Measurements from ENCODE around the gene NCBP3.
"Not testable (repeated sequence)": the region's sequence is repeated elsewhere in the genome, so short reads cannot be mapped to it uniquely, and the experiment has no call there.

The NCBP3 gene

DNA sequence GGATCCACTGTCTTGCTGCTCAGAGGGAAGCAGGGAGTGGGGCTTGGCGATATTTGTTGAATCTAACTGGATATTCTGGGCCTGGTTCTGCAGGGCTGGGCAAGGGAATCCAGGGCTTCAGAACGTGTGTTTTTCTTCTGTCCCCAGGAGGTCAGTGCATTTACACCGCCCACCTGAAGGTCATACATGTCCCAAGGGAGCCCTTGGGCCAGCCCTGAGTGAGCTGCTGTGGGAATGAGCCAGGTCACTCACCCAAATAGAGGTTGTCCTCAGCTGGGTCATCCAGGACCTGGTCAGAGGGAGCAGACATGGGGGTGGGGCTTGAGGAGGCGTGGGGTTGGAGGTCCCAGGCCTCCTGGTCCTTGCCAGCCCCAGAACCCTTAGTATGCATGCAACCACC lies 36.2 kb upstream of the NCBP3 start:
- no peak for DNase-seq (ENCODE audit: low read depth in 2 of 2)

DNA sequence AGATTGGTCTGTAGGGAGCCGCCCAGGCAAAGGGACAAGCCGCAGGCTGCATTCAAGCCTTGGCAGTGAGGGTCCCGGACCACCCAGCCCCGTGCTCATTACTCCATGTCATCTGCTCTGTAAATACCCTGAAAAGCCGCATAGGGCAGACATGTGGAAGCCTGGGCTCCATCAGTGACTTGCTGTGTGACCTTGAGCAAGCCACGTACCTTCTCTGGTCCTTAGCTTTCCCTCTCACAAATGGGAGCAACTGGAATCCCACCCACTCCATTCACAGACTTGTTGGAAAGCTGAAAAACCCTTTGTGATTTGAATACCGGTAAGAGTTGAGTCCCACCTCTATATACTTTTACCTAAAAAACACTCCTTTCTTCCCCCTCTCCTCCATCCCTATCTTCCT lies 34.9 kb upstream of the NCBP3 start:
- DNase-seq (ENCODE audit: low read depth in 2 of 2): no peak

DNA sequence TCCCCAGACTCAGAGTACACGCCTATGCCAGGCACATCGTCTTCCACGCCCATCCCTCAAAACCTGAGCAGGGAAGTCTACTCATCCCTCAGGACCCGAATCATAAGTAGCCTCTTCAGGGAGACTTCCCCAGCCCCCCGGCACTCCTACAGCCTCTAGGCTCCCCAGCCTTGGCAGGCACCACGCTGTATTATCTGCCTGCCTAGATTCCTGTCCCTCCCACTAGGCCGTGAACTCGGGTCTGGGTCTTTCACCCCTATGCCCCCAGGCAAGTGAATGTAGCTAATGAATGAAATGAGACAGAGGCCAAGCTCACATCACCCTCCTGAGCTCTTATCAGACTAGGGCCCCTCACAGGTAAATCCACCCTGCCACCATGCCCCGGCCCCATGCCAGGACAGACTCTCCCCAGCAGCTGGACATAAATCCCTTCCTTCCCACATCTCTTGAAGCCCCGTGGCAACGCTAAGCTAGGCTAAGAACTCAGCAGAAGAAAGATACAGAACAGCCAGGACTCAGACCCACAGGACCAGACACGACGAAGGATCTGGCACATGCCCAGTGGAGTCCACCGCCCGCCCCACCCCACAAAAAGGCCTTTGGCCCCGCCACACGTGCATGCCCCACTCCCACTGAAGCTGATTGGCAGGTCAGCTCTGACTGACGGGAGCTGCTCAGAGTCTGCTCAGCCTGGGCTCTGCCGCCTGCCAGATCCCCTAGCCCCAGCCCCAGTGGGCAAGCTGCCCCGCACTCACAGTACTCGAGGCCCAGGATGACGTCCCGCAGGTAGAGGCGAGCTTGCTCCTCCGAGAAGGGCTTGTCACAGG lies 33.8 kb upstream of the NCBP3 start:
- no peak for DNase-seq (ENCODE audit: low read depth in 2 of 2)

- DNase-seq (ENCODE audit: low read depth in 2 of 2): no peak
Measured at GRCh38 chr17:3879186-3879585, 33.1 kb upstream of the NCBP3 start.

DNA sequence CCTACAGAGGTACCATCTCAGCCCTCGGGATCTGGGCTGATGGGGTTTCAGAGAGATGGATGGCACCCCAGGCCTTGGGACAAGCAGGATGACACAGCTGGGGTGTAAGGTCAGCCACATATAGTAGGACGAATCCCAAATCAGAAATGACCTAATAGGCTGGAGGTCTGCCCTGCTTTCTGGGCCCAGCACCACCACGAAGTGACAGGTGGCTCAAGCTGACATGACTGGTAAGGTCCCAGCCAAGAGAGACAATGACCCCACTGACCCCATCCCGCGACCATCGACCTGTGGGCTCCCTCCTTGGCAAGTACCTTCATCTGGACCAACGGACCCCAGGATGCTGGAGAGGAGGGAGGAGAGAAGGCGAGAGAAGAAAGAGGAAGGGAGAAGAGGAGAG lies 31.2 kb upstream of the NCBP3 start:
- no peak for DNase-seq (ENCODE audit: low read depth in 2 of 2)

- DNase-seq (ENCODE audit: low read depth in 2 of 2): no peak
Measured at GRCh38 chr17:3875317-3875716, 29.3 kb upstream of the NCBP3 start.

DNA sequence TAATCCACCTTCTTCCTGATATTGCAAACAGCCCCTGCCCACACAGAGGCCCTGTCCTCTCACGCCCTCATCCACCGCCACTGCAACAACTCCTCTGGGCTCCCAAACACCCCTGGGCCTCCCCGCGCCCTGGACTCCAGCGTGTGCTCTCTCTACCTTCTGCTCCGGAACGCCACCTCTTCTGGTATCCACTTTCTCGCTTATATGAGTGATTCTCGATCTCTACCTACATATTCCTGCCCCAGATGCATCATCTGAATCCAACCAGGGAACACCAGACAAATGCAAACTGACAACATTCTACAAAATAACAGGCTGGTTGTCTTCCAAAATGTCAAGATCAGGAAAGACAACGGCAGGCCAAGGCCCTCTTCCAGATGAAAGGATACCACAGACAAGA lies 27.8 kb upstream of the NCBP3 start:
- DNase-seq (ENCODE audit: low read depth in 2 of 2): no peak

- no peak for DNase-seq (ENCODE audit: low read depth in 2 of 2)
Measured at GRCh38 chr17:3870871-3871306, 24.8 kb upstream of the NCBP3 start.

GRCh38 chr17:3867606-3868005 lies 21.6 kb upstream of the NCBP3 start:
- DNase-seq (ENCODE audit: low read depth in 2 of 2): no peak

DNA sequence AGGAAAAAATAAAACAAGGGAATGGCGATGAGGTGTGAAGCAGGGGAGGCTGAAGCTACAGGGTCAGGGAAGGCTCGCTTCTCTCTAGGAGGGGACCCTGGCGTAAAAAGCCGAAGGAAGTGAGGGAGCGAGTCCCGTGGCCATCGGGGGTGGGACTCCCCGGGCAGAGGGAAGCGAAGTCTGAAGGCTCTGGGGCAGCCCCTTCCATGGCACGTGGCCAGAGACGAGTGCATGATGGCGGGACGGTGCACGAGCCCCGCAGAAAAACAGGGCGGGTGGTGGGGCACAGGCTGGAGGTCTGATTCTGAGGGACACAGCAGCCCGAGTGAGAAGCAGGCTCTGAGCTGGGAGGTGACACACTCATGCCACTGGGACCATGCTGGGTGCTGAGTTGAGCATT lies 21.1 kb upstream of the NCBP3 start:
- no peak for DNase-seq (ENCODE audit: low read depth in 2 of 2)

DNA sequence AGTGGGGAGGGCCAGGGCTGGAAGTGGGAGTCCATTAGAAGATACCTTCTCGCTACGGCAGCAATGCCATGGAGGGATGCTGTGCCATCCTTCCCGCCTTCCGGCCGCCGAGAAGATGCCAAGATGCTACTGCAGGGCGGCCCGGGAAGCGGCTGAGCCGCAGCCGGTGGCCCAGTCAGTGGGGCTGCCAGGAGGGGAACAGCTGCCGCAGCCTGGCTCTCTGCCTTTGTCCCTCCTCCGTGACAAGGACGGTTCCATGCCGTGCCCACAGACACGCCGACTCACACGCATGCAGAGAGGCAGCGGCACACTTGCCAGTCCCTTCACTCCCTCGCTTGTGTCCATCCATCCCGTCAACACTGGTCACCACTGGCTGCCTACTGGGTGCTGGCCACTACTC lies 20.2 kb upstream of the NCBP3 start:
- no peak for DNase-seq (ENCODE audit: low read depth in 2 of 2)

DNA sequence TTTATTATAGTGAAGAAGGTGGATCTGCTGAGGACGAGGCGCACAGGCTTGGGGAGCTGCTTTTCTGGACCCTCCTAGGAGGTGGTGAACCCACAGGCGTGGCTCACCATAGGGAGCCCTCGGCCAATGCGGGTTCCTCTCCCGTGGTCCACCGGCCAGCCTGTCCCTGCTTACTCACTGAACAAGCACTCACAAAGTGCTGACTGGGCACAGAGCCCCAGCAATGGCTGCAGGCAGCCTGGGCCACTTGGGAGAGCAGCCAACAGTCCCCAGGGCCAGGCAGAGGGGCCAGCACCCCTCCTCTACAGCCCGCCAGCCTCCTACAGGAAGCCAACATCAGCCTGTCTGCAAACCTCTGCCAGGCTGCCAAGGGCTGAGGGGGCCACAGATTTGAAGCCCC lies 19.1 kb upstream of the NCBP3 start:
- no peak for DNase-seq (ENCODE audit: low read depth in 2 of 2)

DNA sequence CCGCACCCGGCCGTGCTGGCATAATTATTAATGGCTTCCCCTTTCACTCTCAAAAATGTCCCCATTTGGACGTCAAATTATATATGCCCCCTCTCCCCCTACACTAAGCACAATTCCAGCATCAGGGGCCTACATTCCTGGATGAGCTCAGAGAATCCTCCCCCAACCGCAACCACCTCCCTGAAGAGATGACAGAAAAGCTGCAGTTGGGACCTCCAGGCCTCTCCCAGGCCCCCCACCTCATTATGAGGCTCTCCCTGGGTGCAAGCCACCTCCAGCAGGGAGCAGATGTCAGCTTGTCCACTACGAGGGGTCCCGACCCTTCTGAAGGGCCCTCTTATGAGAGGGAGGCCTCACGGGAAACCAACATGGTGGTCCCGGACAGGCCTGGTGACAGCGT lies 18.5 kb upstream of the NCBP3 start:
- no peak for DNase-seq (ENCODE audit: low read depth in 2 of 2)

- no peak for DNase-seq (ENCODE audit: low read depth in 2 of 2)
Measured at GRCh38 chr17:3861761-3862681, 16.0 kb upstream of the NCBP3 start.

DNA sequence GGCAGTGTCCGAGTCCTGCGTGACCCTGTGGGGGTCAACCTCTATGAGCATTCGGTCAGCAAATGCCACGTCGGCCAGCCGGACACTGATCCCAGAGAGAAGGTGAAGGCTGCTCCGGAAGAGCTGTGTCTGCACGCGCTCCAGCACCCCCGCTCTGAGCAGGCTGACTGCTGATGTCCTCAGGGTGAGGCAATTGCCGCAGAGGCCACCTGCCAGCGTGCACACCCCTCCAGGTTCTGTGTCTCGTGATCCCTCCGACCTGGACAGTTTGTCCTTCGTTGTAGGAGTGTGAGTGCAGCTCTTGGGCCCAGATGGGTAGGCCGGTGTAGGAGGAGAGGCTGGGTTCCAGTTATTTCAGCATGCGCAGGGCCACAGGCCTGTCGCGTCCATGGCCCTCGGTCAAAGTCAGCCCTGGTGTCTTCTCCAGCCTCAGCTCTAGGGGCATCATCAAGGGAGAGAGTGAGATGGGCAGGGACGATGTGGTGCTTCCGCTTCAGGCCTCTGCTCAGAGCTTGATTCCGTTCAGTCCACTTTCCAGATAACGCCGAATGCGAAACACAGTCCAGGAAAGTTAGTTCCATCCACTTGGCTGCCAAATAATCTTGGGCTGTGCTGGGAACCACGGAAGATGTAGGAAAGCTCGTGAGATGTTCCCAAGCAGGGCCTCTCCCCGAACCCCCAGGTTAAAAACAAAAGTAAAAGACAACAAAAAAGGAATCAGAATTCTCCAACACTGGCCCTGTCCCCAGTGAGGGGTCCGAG lies 15.1 kb upstream of the NCBP3 start:
- DNase-seq (ENCODE audit: low read depth in 2 of 2): no peak

DNA sequence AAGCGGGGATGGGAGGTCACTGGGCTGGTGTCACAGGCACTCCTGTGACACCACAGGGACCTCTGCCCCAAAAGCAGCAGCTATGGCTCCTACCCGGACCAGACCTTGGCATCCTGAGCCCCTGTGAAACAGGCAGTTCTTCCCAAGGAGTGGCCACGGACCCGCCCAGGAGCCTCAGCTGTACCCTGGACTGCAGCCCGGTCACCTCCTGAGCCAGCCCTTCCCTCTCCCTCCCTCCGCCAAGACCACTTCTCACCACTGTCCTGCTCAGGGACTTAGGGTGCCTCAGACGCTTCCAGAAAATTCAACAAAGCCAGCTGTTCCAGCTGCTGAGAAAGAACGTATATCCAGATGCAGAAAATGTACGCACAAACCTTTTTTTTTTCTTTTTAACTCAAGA lies 13.9 kb upstream of the NCBP3 start:
- no peak for DNase-seq (ENCODE audit: low read depth in 2 of 2)

DNA sequence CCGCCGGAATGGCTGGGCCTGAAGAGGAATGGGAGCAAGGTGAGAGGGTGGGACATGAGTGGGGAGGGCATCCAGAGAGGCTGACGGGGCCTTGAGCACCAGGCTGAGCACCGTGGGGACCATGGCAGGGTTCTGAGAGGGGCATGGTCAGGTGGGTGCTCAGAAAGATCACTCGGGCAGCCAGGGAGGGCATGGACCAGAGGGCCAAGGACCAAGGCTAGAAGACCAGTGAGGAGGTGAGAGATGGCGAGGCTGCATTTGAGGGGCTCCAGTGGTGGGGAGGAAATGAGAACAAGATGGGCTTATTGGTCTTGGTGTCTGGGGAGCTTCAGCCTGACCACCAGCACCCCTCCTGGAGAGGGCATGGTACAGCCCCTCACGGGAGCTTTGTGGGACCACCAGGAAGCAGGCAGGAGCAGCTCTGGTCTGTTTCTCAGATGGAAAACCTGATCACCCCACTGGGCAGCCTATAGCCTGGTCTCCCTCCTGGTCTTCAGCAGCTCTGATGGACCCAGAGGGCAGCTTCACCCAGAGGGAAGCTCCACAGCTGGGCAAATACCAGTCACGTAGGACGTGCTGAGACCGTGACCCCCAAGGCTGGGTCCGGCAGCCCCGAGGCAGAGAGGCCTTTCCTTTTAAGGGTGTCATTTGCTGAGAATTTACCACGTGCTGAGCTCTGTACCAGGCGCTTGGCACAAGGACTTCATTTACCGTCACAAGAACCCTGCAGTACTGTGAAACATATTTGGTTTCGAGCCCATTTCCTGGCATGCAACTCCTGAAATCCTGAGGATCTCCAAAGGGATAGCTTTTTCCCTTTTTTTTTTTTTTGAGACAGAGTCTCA lies 11.4 kb upstream of the NCBP3 start:
- no peak for DNase-seq (ENCODE audit: low read depth in 2 of 2)

- DNase-seq (ENCODE audit: low read depth in 2 of 2): not testable (repeated sequence)
Measured at GRCh38 chr17:3854204-3854603, 8.2 kb upstream of the NCBP3 start.

- DNase-seq (ENCODE audit: low read depth in 2 of 2): no peak
Measured at GRCh38 chr17:3852561-3852960, 6.5 kb upstream of the NCBP3 start.

GRCh38 chr17:3851461-3852100 lies 5.5 kb upstream of the NCBP3 start:
- no peak for DNase-seq (ENCODE audit: low read depth in 2 of 2)
